Tibial nerve (tissue), 3 donors: ENCODE measurements around the gene IRF1.

Experiments
- CTCF ChIP-seq, 5 experiments: fragments of 200-600 bp in 3 of 5; fragments of 450-650 bp in 2 of 5; sonication (generic) in 3 of 5; IDR thresholded peaks; one replicate each; pipeline ENCODE4 v1.5.1; 2016 to 2019; ENCODE audit warnings: antibody characterized with exemption in 5 of 5, mild to moderate bottlenecking in 3 of 5, moderate library complexity in 2 of 5
- POLR2A ChIP-seq, 2 donors: fragments of 450-650 bp; IDR thresholded peaks; one replicate each; pipeline ENCODE4 v1.6.1; 2017; ENCODE audit warnings: antibody characterized with exemption in 2 of 2, mild to moderate bottlenecking in 2 of 2, moderate library complexity in 2 of 2

GRCh38 chr5:132499440-132500243, 9.1 kb upstream of the IRF1 start:
- no peak for TF ChIP-seq CTCF (IDR thresholded peaks at IDR 0.05)
- TF ChIP-seq POLR2A (IDR thresholded peaks at IDR 0.05) = no peak
